Measurements from ENCODE around the gene MDN1. TPM values are rescaled to one million over a fixed set of nuclear protein-coding genes. Genes with fewer than 3 reads are reported as not detected.
"Not testable (repeated sequence)": the region's sequence is repeated elsewhere in the genome, so short reads cannot be mapped to it uniquely, and the experiment has no call there.

The MDN1 gene
- total RNA-seq, 1 donor from 2014 or later = 22.9 TPM

GRCh38 chr6:89745096-89745495 is 74.5 kb downstream of the MDN1 start:
- TF ChIP-seq CTCF (IDR thresholded peaks at IDR 0.05; ENCODE audit: borderline replicate concordance) = no peak
- no peaks in the 10 kb centered on the region for H3K27me3 ChIP-seq (ENCODE audit: low read depth)
- intact Hi-C loops (cut with micrococcal nuclease) = no loop called here
- peaks cover 97% of the 10 kb centered on the region for H3K36me3 ChIP-seq
- H3K4me1 ChIP-seq = no peaks in the 10 kb centered on the region
- no peak overlapping the region for H3K4me3 ChIP-seq
- no peaks in the 10 kb centered on the region for H3K9me3 ChIP-seq (replicated peaks)
- H3K27ac ChIP-seq (replicated peaks) = no peak overlapping the region
- DNase-seq = no peak

GRCh38 chr6:89736893-89737292 is 82.7 kb downstream of the MDN1 start:
- no peak overlapping the region for H3K4me3 ChIP-seq
- DNase-seq = no peak
- no peaks in the 10 kb centered on the region for H3K9me3 ChIP-seq (replicated peaks)
- no peaks in the 10 kb centered on the region for H3K4me1 ChIP-seq
- no peak for TF ChIP-seq CTCF (IDR thresholded peaks at IDR 0.05; ENCODE audit: borderline replicate concordance)
- H3K27ac ChIP-seq (replicated peaks) = no peak overlapping the region
- H3K36me3 ChIP-seq = peaks cover 90% of the 10 kb centered on the region
- intact Hi-C loops (cut with micrococcal nuclease) = no loop called here
- no peaks in the 10 kb centered on the region for H3K27me3 ChIP-seq (ENCODE audit: low read depth)

GRCh38 chr6:89734526-89734925 is 85.1 kb downstream of the MDN1 start:
- Histone ChIP-seq H3K4me1 (no peaks in the 10 kb centered on the region), H3K27me3 (ENCODE audit: low read depth) (no peaks in the 10 kb centered on the region), H3K36me3 (peaks cover 90% of the 10 kb centered on the region), H3K4me3 (no peak overlapping the region), H3K27ac (replicated peaks) (no peak overlapping the region), H3K9me3 (replicated peaks) (no peaks in the 10 kb centered on the region)
- no peak for TF ChIP-seq CTCF (IDR thresholded peaks at IDR 0.05; ENCODE audit: borderline replicate concordance)
- intact Hi-C loops (cut with micrococcal nuclease) = no loop called here
- no peak for DNase-seq

- intact Hi-C loops (cut with micrococcal nuclease) = no loop called here
- no peak for DNase-seq
- no peaks in the 10 kb centered on the region for H3K9me3 ChIP-seq (replicated peaks)
- no peak overlapping the region for H3K4me3 ChIP-seq
- H3K27me3 ChIP-seq (ENCODE audit: low read depth) = no peaks in the 10 kb centered on the region
- H3K36me3 ChIP-seq = peaks cover 89% of the 10 kb centered on the region
- TF ChIP-seq CTCF (IDR thresholded peaks at IDR 0.05; ENCODE audit: borderline replicate concordance) = no peak
- H3K27ac ChIP-seq (replicated peaks) = no peak overlapping the region
- no peaks in the 10 kb centered on the region for H3K4me1 ChIP-seq
Measured at GRCh38 chr6:89731924-89732567, 87.5 kb downstream of the MDN1 start.

GRCh38 chr6:89731262-89731661 is 88.3 kb downstream of the MDN1 start:
- H3K4me1 ChIP-seq; H3K27ac ChIP-seq (replicated peaks): not testable (repeated sequence)
- peaks cover 89% of the 10 kb centered on the region for H3K36me3 ChIP-seq

GRCh38 chr6:89729818-89730217 is 89.8 kb downstream of the MDN1 start:
- Histone ChIP-seq H3K4me1 (no peaks in the 10 kb centered on the region), H3K4me3 (no peak overlapping the region), H3K27me3 (ENCODE audit: low read depth) (no peaks in the 10 kb centered on the region), H3K9me3 (replicated peaks) (no peaks in the 10 kb centered on the region), H3K36me3 (peaks cover 88% of the 10 kb centered on the region), H3K27ac (replicated peaks) (no peak overlapping the region)
- TF ChIP-seq CTCF (IDR thresholded peaks at IDR 0.05; ENCODE audit: borderline replicate concordance) = no peak
- intact Hi-C loops (cut with micrococcal nuclease) = no loop called here
- no peak for DNase-seq

More at GRCh38 chr6:89731262-89731661, 88.3 kb downstream of the MDN1 start:
- intact Hi-C loops (cut with micrococcal nuclease); DNase-seq; H3K4me3 ChIP-seq; H3K27me3 ChIP-seq (ENCODE audit: low read depth); H3K9me3 ChIP-seq (replicated peaks): not testable (repeated sequence)
